Endothelial cell of umbilical vein (primary cell): Measurements from ENCODE around the gene RAI1.

ENCODE experiments used
- CTCF ChIP-seq, 2 donors: IDR thresholded peaks; 1 replicate in 1 of 2; 2 replicates in 1 of 2; pipeline ENCODE4 v1.5.1; 2011; ENCODE audit warnings: low read length in 2 of 2, mild to moderate bottlenecking in 2 of 2, moderate library complexity in 2 of 2, control low read depth in 1 of 2, inconsistent platforms in 1 of 2, low read depth in 1 of 2; ENCODE audit not compliant: insufficient read depth in 1 of 2; ENCODE audit errors: extremely low read depth in 1 of 2
- MYC ChIP-seq: IDR thresholded peaks from one replicate; pipeline ENCODE4 v1.6.1; 2011; ENCODE audit warnings: mild to moderate bottlenecking, low read depth, low read length
- POLR2A ChIP-seq: IDR thresholded peaks from 2 replicates; pipeline ENCODE4 v1.6.1; 2012; ENCODE audit warnings: low read depth, mild to moderate bottlenecking, control low read depth, low read length

DNA sequence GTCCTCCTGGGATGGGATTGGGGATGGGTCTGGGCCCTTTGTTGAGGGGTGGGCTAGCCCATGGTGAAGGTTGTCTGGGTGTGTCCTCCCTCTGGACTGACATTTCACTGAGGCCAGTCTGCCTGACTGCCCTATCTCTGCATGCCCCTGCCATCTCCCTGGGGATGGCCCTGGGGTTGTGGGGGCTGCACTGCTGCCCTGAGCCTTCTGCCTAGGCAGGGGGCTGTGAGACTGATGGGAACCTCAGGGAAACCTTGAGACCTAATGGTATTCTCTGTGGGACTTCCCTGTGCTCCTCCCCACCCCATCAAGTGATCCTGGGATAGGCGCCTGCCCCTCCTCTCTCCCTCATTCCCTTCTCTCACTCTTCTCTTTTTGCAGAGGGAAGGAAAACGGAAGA is 19.9 kb downstream of the RAI1 start:
- TF ChIP-seq MYC = no peak
- no peak for TF ChIP-seq CTCF (IDR thresholded peaks at IDR 0.05; ENCODE audit: extremely low read depth in 1 of 2, insufficient read depth in 1 of 2, low read depth in 1 of 2, low read length in 2 of 2)
- no peak for TF ChIP-seq POLR2A
